Spleen (tissue), 11 donors: ENCODE data around the gene CA5A. TPM values are rescaled to one million over a fixed set of nuclear protein-coding genes. Genes with fewer than 3 reads are reported as not detected.
A peak's percentile ranks its signal among the peaks of the same experiment; 100 is the strongest.

Source experiments
- DNase-seq: peaks from one replicate; pipeline ENCODE4 v3.0.0-alpha.2; 2020
- H3K27ac ChIP-seq, 8 donors: fragments of 200-600 bp; sonication (generic) in 7 of 8; 1 replicate in 4 of 8; 2 replicates in 4 of 8; pipeline versions ENCODE4 v1.5.0 to v1.8.0; 2016 to 2021; ENCODE audit warnings: inconsistent platforms in 4 of 8, mild to moderate bottlenecking in 4 of 8, moderate library complexity in 1 of 8
- H3K27me3 ChIP-seq, 7 donors: fragments of 200-600 bp; sonication (generic) in 6 of 7; replicated peaks in 1 of 7; 1 replicate in 4 of 7; 2 replicates in 3 of 7; pipeline versions ENCODE4 v1.5.0 to v1.8.0; 2016 to 2021; ENCODE audit warnings: inconsistent platforms in 3 of 7, mild to moderate bottlenecking in 1 of 7
- H3K36me3 ChIP-seq, 6 donors: fragments of 200-600 bp; sonication (generic) in 5 of 6; 1 replicate in 4 of 6; 2 replicates in 2 of 6; pipeline versions ENCODE4 v1.5.0 to v1.8.0; 2016 to 2021; ENCODE audit warnings: inconsistent platforms in 2 of 6
- H3K4me1 ChIP-seq, 6 donors: fragments of 200-600 bp; sonication (generic) in 5 of 6; 1 replicate in 3 of 6; 2 replicates in 3 of 6; pipeline versions ENCODE4 v1.5.0 to v1.8.0; 2016 to 2021; ENCODE audit warnings: inconsistent platforms in 3 of 6
- H3K4me3 ChIP-seq, 8 donors: fragments of 200-600 bp; sonication (generic) in 7 of 8; 1 replicate in 4 of 8; 2 replicates in 4 of 8; pipeline versions ENCODE4 v1.5.0 to v1.8.0; 2016 to 2021; ENCODE audit warnings: inconsistent platforms in 4 of 8, mild to moderate bottlenecking in 4 of 8, moderate library complexity in 2 of 8
- H3K9me3 ChIP-seq, 8 donors: fragments of 200-600 bp; sonication (generic) in 7 of 8; 1 replicate in 4 of 8; 2 replicates in 4 of 8; pipeline versions ENCODE4 v1.5.0 to v1.8.0; 2016 to 2021; ENCODE audit warnings: inconsistent platforms in 4 of 8
- CTCF ChIP-seq, 11 experiments: fragments of 200-600 bp in 7 of 11; fragments of 450-650 bp in 4 of 11; sonication (generic) in 4 of 11; IDR thresholded peaks in 8 of 11; conservative IDR thresholded peaks in 3 of 11; 1 replicate in 7 of 11; 2 replicates in 4 of 11; pipeline versions ENCODE4 v1.4.0 to v1.8.0; 2016 to 2021; ENCODE audit warnings: antibody characterized with exemption in 11 of 11, inconsistent platforms in 4 of 11, mild to moderate bottlenecking in 1 of 11
- POLR2A ChIP-seq, 3 donors: fragments of 450-650 bp; IDR thresholded peaks; one replicate each; pipeline ENCODE4 v1.5.1; 2017; ENCODE audit warnings: antibody characterized with exemption in 3 of 3, mild to moderate bottlenecking in 1 of 3
- POLR2AphosphoS5 ChIP-seq, 3 donors: sonication (generic); formaldehyde crosslinking; IDR thresholded peaks; one replicate each; pipeline ENCODE4 v1.5.1; 2017; ENCODE audit warnings: antibody characterized with exemption in 3 of 3
- WGBS, 5 donors: extraction: QIAGEN DNeasy Blood & Tissue Kit in 3 of 5; methylation state at CpG; one replicate each; pipeline versions ENCODE4 v1.1.5 to v1.1.7; 2013 to 2018; 5-methylcytosine and 5-hydroxymethylcytosine counted together
- intact Hi-C: fragments of 100-400 bp; cut with DNase I; formaldehyde crosslinking; loops from one replicate; pipeline ENCODE4 v1.15.0; 2023; ENCODE audit warnings: low total_unique reads
- polyA plus RNA-seq, 3 donors: library from polyadenylated mRNA; stranded (reverse); fragments of 200-250 nt; gene quantifications; one replicate each; pipeline ENCODE4 v1.2.1, GENCODE V29; 2013
- total RNA-seq, 7 donors: library from RNA; depleted of rRNA in 3 of 7; stranded (reverse); fragments of >200 nt in 3 of 7; fragmentation: NEBNext Ultra II Directional in 4 of 7; extraction: Animal tissue kit (Norgen Biotek cat#: 25700) in 4 of 7; gene quantifications; one replicate each; pipeline versions ENCODE4 v1.1.0 to v1.2.1, GENCODE V29; 2016 to 2021
- donor health status: healthy with polysubstance abuse.
- donor health status: DM: no; HTN: no; CAD: no; lungs with moderate emphysema.
- donor health status: DM: no; HTN: no; CAD: no.
- donor health status: Bipolar disorder and iron deficiency.
- donor health status: healthy.
- donor health status: DM: no; HTN: no; CAD: no.
- donor health status: DM: yes; HTN: yes; CAD: no.

CA5A gene
- total and polyA plus RNA-seq, 10 donors, result not detected

- no peaks in the 10 kb centered on the region for H3K27me3 ChIP-seq
- 93 to 95% (median 94%) methylated on average over 7 to 9 of the region's 9 CpGs for WGBS, 5 donors
- no peaks in the 10 kb centered on the region for H3K9me3 ChIP-seq
- H3K27ac ChIP-seq, result no peak overlapping the region
- no peak overlapping the region for H3K4me3 ChIP-seq
- no peak for DNase-seq
- intact Hi-C loops, result no loop called here
- H3K4me1 ChIP-seq, result peaks cover 45 to 85% (median 68%) of the 10 kb centered on the region in 6 donors
- TF ChIP-seq POLR2AphosphoS5 (IDR thresholded peaks at IDR 0.05) (no peak), POLR2A (IDR thresholded peaks at IDR 0.05) (no peak), CTCF (IDR thresholded peaks at IDR 0.05 in 8 of 11, conservative IDR thresholded peaks at IDR 0.05 in 3 of 11) (no peak)
- H3K36me3 ChIP-seq, result peaks cover 0 to 44% (median 5%) of the 10 kb centered on the region in 6 donors
These were observed 22.3 kb upstream of the CA5A start for GRCh38 chr16:87958632-87959031.

- Histone ChIP-seq H3K36me3 (peaks cover 0 to 54% (median 5%) of the 10 kb centered on the region in 6 donors), H3K27ac (peak overlapping the region in 6 of 8 donors; percentile 81 to 98 (median 96)), H3K27me3 (no peaks in the 10 kb centered on the region), H3K9me3 (no peaks in the 10 kb centered on the region), H3K4me3 (peak overlapping the region in 2 of 8 donors; percentile 27 to 59), H3K4me1 (peaks cover 50 to 85% (median 70%) of the 10 kb centered on the region in 6 donors)
- intact Hi-C loops, result no loop called here
- WGBS, 5 donors, result 89 to 95% (median 91%) methylated on average over 31 to 34 of the region's 34 CpGs
- TF ChIP-seq POLR2A (IDR thresholded peaks at IDR 0.05), result no peak
- TF ChIP-seq POLR2AphosphoS5 (IDR thresholded peaks at IDR 0.05), result peak in 1 of 3 donors; percentile 43
- no peak for DNase-seq
These were observed 21.2 kb upstream of the CA5A start for GRCh38 chr16:87957296-87958094.

GRCh38 chr16:87956365-87957231 lies 20.3 kb upstream of the CA5A start:
- peak; percentile 88 for DNase-seq
- H3K9me3 ChIP-seq, result no peaks in the 10 kb centered on the region
- peak overlapping the region in 4 of 8 donors; percentile 21 to 59 (median 25) for H3K4me3 ChIP-seq
- intact Hi-C loops, result no loop called here
- TF ChIP-seq CTCF (IDR thresholded peaks at IDR 0.05 in 8 of 11, conservative IDR thresholded peaks at IDR 0.05 in 3 of 11) (peak in 2 of 11 experiments; percentile 18 to 23), POLR2AphosphoS5 (IDR thresholded peaks at IDR 0.05) (peak in 2 of 3 donors; percentile 50 to 79), POLR2A (IDR thresholded peaks at IDR 0.05) (no peak)
- H3K27me3 ChIP-seq, result no peaks in the 10 kb centered on the region
- peaks cover 0 to 51% (median 5%) of the 10 kb centered on the region in 6 donors for H3K36me3 ChIP-seq
- 16 to 27% (median 22%) methylated on average over 27 to 30 of the region's 30 CpGs for WGBS, 5 donors
- H3K27ac ChIP-seq, result peak overlapping the region; percentile 76 to 98 (median 96)
- H3K4me1 ChIP-seq, result peaks cover 55 to 89% (median 78%) of the 10 kb centered on the region in 6 donors

GRCh38 chr16:87956098-87956364 lies 19.7 kb upstream of the CA5A start:
- intact Hi-C loops, result no loop called here

More at GRCh38 chr16:87956098-87956364, 19.7 kb upstream of the CA5A start:
- Histone ChIP-seq H3K27me3 (no peaks in the 10 kb centered on the region), H3K4me3 (peak overlapping the region in 2 of 8 donors; percentile 21 to 59), H3K36me3 (peaks cover 0 to 46% (median 4%) of the 10 kb centered on the region in 6 donors), H3K27ac (peak overlapping the region; percentile 76 to 98 (median 96)), H3K9me3 (no peaks in the 10 kb centered on the region), H3K4me1 (peaks cover 55 to 88% (median 77%) of the 10 kb centered on the region in 6 donors)
- DNase-seq, result no peak
- 24 to 47% (median 29%) methylated on average over 3 of the region's 3 CpGs for WGBS, 5 donors
- peak in 1 of 3 donors; percentile 42 for TF ChIP-seq POLR2A (IDR thresholded peaks at IDR 0.05)
- TF ChIP-seq CTCF (IDR thresholded peaks at IDR 0.05 in 8 of 11, conservative IDR thresholded peaks at IDR 0.05 in 3 of 11), result no peak
